Myocyte (in vitro differentiated cells): Measurements from ENCODE around the gene ABCA10. TPM values are rescaled to one million over a fixed set of nuclear protein-coding genes. Genes with fewer than 3 reads are reported as not detected.
"Not testable (repeated sequence)": the region's sequence is repeated elsewhere in the genome, so short reads cannot be mapped to it uniquely, and the experiment has no call there.

Source experiments
- DNase-seq: peaks from one replicate; pipeline ENCODE4 v3.0.0-alpha.2; 2012; ENCODE audit warnings: low read depth
- total RNA-seq: library from RNA; depleted of rRNA; stranded (reverse); fragments of >200 nt; gene quantifications from 2 replicates; pipeline ENCODE4 v1.2.3, GENCODE V29; 2014

The ABCA10 gene
- total RNA-seq, 1 donor from 2014 or later = 0.08 TPM

- DNase-seq = no peak
Observed at GRCh38 chr17:69227541-69227940, 1.1 kb downstream of the ABCA10 start.

GRCh38 chr17:69223809-69224208 is 4.8 kb downstream of the ABCA10 start:
- no peak for DNase-seq

GRCh38 chr17:69222707-69223258 is 5.8 kb downstream of the ABCA10 start:
- DNase-seq = no peak

GRCh38 chr17:69220098-69220497 is 8.5 kb downstream of the ABCA10 start:
- no peak for DNase-seq

GRCh38 chr17:69218986-69219385 is 9.6 kb downstream of the ABCA10 start:
- no peak for DNase-seq

- DNase-seq = no peak
Observed at GRCh38 chr17:69213059-69213813, 15.4 kb downstream of the ABCA10 start.

GRCh38 chr17:69208640-69209039 is 20.0 kb downstream of the ABCA10 start:
- DNase-seq = no peak

- DNase-seq = no peak
Observed at GRCh38 chr17:69207151-69207550, 21.5 kb downstream of the ABCA10 start.

GRCh38 chr17:69198238-69198637 is 30.4 kb downstream of the ABCA10 start:
- no peak for DNase-seq

- DNase-seq = not testable (repeated sequence)
Observed at GRCh38 chr17:69196105-69196653, 32.4 kb downstream of the ABCA10 start.

GRCh38 chr17:69192754-69193153 is 35.9 kb downstream of the ABCA10 start:
- DNase-seq = no peak

GRCh38 chr17:69188796-69189195 is 39.8 kb downstream of the ABCA10 start:
- DNase-seq = no peak

GRCh38 chr17:69188064-69188463 is 40.6 kb downstream of the ABCA10 start:
- DNase-seq = no peak

- DNase-seq = no peak
Observed at GRCh38 chr17:69187294-69187693, 41.3 kb downstream of the ABCA10 start.

- no peak for DNase-seq
Observed at GRCh38 chr17:69179227-69179952, 49.2 kb downstream of the ABCA10 start.

GRCh38 chr17:69176457-69176795 is 52.2 kb downstream of the ABCA10 start:
- no peak for DNase-seq

- peak; percentile 9 for DNase-seq
Observed at GRCh38 chr17:69175625-69176456, 52.8 kb downstream of the ABCA10 start.

GRCh38 chr17:69175262-69175624 is 53.4 kb downstream of the ABCA10 start:
- no peak for DNase-seq

GRCh38 chr17:69173118-69173517 is 55.5 kb downstream of the ABCA10 start:
- DNase-seq = no peak

- no peak for DNase-seq
Observed at GRCh38 chr17:69170377-69170776, 58.2 kb downstream of the ABCA10 start.

- not testable (repeated sequence) for DNase-seq
Observed at GRCh38 chr17:69168642-69169041, 60.0 kb downstream of the ABCA10 start.
